ENCODE data around the gene ZNF467.

Gene ZNF467

DNA sequence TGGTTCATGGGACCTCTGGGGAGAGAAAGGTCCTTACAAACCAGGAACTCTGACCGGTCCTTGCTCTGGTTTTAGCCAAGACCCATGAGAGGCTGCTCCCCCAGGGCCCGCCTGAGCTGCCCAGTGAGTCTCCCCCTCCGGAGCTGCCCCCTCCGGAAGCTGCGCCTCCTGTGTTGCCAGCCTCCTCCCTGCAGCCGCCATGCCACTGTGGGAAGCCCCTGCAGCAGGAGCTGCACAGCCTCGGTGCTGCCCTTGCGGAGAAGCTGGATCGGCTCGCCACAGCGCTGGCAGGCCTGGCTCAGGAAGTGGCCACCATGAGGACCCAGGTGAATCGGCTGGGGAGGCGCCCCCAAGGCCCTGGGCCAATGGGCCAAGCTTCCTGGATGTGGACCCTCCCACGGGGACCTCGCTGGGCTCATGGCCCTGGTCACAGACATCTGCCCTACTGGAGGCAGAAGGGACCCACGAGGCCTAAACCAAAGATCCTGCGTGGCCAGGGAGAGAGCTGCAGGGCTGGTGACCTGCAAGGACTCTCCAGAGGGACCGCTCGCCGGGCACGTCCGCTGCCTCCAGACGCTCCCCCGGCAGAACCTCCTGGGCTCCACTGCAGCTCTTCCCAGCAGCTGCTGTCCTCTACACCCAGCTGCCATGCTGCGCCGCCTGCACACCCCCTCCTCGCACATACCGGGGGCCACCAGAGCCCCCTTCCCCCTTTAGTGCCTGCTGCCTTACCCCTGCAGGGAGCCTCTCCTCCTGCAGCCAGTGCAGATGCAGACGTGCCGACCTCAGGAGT lies 40.1 kb downstream of the ZNF467 start:
- Histone ChIP-seq H3K4me1 (no peaks in the 10 kb centered on the region), H3K4me2 (ENCODE audit: low read length) (no peak overlapping the region), H3K4me3 (ENCODE audit: low read depth, low read length) (no peak overlapping the region), H3K27me3 (ENCODE audit: control insufficient read depth, insufficient read depth, low read length) (no peaks in the 10 kb centered on the region), H3K27ac (no peak overlapping the region), H2AFZ (no peak overlapping the region), H3K36me3 (ENCODE audit: control insufficient read depth, insufficient read depth, low read length) (no peaks in the 10 kb centered on the region), H3K9me3 (ENCODE audit: control insufficient read depth, low read length) (no peaks in the 10 kb centered on the region), H3K79me2 (no peaks in the 10 kb centered on the region), H3K9ac (no peak overlapping the region)
- TF ChIP-seq, protein P1, sequence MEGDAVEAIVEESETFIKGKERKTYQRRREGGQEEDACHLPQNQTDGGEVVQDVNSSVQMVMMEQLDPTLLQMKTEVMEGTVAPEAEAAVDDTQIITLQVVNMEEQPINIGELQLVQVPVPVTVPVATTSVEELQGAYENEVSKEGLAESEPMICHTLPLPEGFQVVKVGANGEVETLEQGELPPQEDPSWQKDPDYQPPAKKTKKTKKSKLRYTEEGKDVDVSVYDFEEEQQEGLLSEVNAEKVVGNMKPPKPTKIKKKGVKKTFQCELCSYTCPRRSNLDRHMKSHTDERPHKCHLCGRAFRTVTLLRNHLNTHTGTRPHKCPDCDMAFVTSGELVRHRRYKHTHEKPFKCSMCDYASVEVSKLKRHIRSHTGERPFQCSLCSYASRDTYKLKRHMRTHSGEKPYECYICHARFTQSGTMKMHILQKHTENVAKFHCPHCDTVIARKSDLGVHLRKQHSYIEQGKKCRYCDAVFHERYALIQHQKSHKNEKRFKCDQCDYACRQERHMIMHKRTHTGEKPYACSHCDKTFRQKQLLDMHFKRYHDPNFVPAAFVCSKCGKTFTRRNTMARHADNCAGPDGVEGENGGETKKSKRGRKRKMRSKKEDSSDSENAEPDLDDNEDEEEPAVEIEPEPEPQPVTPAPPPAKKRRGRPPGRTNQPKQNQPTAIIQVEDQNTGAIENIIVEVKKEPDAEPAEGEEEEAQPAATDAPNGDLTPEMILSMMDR (IDR thresholded peaks at IDR 0.05) = no peak

DNA sequence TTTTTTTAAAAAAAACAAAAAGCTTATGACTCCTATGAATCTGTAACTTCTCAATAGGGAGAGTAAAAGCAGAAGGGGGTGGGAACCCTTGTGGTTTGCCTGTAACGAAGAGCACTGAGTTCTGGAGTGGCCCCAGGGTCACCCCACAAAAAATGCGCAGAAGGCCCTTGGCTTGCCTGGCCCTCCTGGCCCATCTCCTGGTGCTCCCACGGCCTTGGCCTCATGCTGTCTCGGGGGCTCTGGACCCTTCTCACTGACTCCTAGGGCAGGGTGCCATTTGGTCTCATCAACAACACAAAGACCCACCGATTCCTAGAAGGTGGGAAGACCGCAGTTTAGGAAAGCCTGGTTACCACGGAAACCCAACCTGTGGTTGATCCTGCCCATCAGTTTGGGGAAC lies 40.8 kb downstream of the ZNF467 start:
- H3K9me3 ChIP-seq (ENCODE audit: control insufficient read depth, low read length) = no peaks in the 10 kb centered on the region
- no peak overlapping the region for H3K4me3 ChIP-seq (ENCODE audit: low read depth, low read length)
- TF ChIP-seq, protein P1 (IDR thresholded peaks at IDR 0.05) = no peak
- no peaks in the 10 kb centered on the region for H3K4me1 ChIP-seq
- H3K27ac ChIP-seq = no peak overlapping the region
- H3K79me2 ChIP-seq = no peaks in the 10 kb centered on the region
- H2AFZ ChIP-seq = no peak overlapping the region
- no peak overlapping the region for H3K4me2 ChIP-seq (ENCODE audit: low read length)
- H3K9ac ChIP-seq = no peak overlapping the region
- H3K36me3 ChIP-seq (ENCODE audit: control insufficient read depth, insufficient read depth, low read length) = no peaks in the 10 kb centered on the region
- no peaks in the 10 kb centered on the region for H3K27me3 ChIP-seq (ENCODE audit: control insufficient read depth, insufficient read depth, low read length)

DNA sequence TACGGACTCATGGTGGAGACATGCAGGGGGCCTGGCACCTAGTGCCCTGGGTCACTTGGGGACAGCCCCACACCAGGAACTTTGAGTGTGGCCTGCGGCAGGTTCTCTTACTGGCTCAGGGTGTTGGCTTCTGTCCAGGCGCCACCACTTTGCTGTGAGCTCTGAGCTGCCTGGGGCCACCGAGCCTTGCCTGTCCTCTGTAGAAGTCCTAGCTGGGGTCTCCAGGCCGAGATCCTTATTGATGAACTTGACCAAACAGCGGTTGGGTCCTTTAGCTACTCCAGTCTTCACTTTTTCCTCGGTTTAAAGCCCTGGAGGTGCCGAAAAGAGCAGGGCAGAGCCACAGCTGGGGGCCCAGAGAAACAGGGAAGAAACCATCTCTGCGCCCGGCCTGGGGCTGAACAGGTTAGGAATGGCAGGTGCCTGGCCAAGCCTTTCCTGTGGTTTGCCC lies 41.3 kb downstream of the ZNF467 start:
- no peak overlapping the region for H3K4me3 ChIP-seq (ENCODE audit: low read depth, low read length)
- H2AFZ ChIP-seq = no peak overlapping the region
- H3K27ac ChIP-seq = no peak overlapping the region
- no peak overlapping the region for H3K9ac ChIP-seq
- H3K4me2 ChIP-seq (ENCODE audit: low read length) = no peak overlapping the region
- H3K79me2 ChIP-seq = no peaks in the 10 kb centered on the region
- no peaks in the 10 kb centered on the region for H3K27me3 ChIP-seq (ENCODE audit: control insufficient read depth, insufficient read depth, low read length)
- H3K4me1 ChIP-seq = no peaks in the 10 kb centered on the region
- H3K9me3 ChIP-seq (ENCODE audit: control insufficient read depth, low read length) = no peaks in the 10 kb centered on the region
- no peaks in the 10 kb centered on the region for H3K36me3 ChIP-seq (ENCODE audit: control insufficient read depth, insufficient read depth, low read length)
- TF ChIP-seq, protein P1 (IDR thresholded peaks at IDR 0.05) = no peak

DNA sequence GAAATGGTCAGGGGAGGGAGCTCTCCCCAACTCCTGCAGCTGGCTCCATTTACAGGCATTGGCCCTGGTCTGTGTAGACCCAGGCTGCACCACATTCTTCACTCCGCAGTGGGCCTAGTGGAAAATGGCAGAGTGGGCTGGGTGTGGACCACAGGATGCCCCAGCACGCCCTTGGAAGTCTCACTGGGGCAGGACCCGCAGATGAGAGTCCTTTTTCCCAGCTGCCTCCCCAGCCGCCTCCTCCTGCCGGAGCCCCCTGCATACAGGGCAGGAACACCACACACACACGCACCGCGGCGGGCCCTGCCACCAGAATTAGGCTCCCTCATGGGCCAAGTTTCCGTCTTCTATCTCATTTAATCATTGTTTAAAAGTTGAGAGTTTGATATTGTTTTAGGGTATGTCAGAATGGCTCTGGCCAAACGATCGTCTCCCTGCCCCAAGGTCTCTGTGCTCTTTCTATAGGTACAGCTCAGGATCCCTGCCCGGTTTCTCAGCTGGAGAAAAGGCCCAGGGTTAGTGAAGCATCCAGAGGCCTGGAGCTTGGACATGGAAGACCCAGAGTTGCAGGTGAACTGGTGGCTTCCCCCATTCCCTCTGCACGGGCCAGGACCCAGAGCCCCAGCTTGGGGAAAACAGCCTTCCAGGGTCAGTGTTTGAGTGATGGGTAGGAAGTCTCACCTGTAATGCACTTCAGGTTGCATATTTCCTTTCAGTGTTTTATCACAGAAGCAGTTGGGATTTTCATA lies 42.0 kb downstream of the ZNF467 start:
- H3K36me3 ChIP-seq (ENCODE audit: control insufficient read depth, insufficient read depth, low read length) = no peaks in the 10 kb centered on the region
- H2AFZ ChIP-seq = no peak overlapping the region
- no peaks in the 10 kb centered on the region for H3K4me1 ChIP-seq
- H3K9me3 ChIP-seq (ENCODE audit: control insufficient read depth, low read length) = no peaks in the 10 kb centered on the region
- no peak overlapping the region for H3K4me2 ChIP-seq (ENCODE audit: low read length)
- H3K27ac ChIP-seq = no peak overlapping the region
- no peaks in the 10 kb centered on the region for H3K27me3 ChIP-seq (ENCODE audit: control insufficient read depth, insufficient read depth, low read length)
- TF ChIP-seq, protein P1 (IDR thresholded peaks at IDR 0.05) = no peak
- H3K4me3 ChIP-seq (ENCODE audit: low read depth, low read length) = no peak overlapping the region
- no peaks in the 10 kb centered on the region for H3K79me2 ChIP-seq
- no peak overlapping the region for H3K9ac ChIP-seq

Data from parathyroid adenoma (tissue), 2 donors.